GM13977 (cell line): ENCODE measurements around the gene C11orf91.
"Not testable (repeated sequence)": the region's sequence is repeated elsewhere in the genome, so short reads cannot be mapped to it uniquely, and the experiment has no call there.

Experiments
- DNase-seq: peaks from one replicate; pipeline ENCODE4 v3.0.0; 2012; ENCODE audit warnings: low spot score
- CTCF ChIP-seq: IDR thresholded peaks from 2 replicates; pipeline ENCODE4 v1.5.1; 2012; ENCODE audit warnings: mild to moderate bottlenecking, control low read depth; ENCODE audit not compliant: insufficient read depth; ENCODE audit errors: extremely low read depth, missing control alignments
- in situ Hi-C: fragments of 300-500 bp; cut with MboI; formaldehyde crosslinking; loops from one replicate; pipeline ENCODE4 v1.12.0; 2022; ENCODE audit warnings: low sequenced_read_pairs, low pct_unique_long_range_greater_than_20kb, mixed read lengths, inconsistent platforms; ENCODE audit not compliant: unreplicated experiment

C11orf91 gene

GRCh38 chr11:33713151-33713855 lies 12.7 kb upstream of the C11orf91 start:
- no peak for DNase-seq
- in situ Hi-C loops, result loop anchor here (25.0 kb wide), 1 partner anchor 551 kb away; the partner anchor contains the start of gene CSTF3
- no peak for TF ChIP-seq CTCF

- no peak for TF ChIP-seq CTCF
- DNase-seq, result no peak
- in situ Hi-C loops, result loop anchor here (25.0 kb wide), 1 partner anchor 550 kb away; the partner anchor contains the start of gene CSTF3
Measured at GRCh38 chr11:33712436-33712835, 11.8 kb upstream of the C11orf91 start.

- no peak for TF ChIP-seq CTCF
- in situ Hi-C loops, result loop anchor here (25.0 kb wide), 1 partner anchor 547 kb away; the partner anchor contains the start of gene CSTF3
- DNase-seq, result no peak
Measured at GRCh38 chr11:33709466-33709865, 8.8 kb upstream of the C11orf91 start.

GRCh38 chr11:33708985-33709384 lies 8.4 kb upstream of the C11orf91 start:
- no peak for DNase-seq
- TF ChIP-seq CTCF, result no peak
- in situ Hi-C loops, result loop anchor here (25.0 kb wide), 1 partner anchor 547 kb away; the partner anchor contains the start of gene CSTF3

GRCh38 chr11:33707831-33708230 lies 7.2 kb upstream of the C11orf91 start:
- DNase-seq, result not testable (repeated sequence)
- in situ Hi-C loops, result loop anchor here (25.0 kb wide), 1 partner anchor 546 kb away; the partner anchor contains the start of gene CSTF3

GRCh38 chr11:33706966-33707365 lies 6.3 kb upstream of the C11orf91 start:
- no peak for TF ChIP-seq CTCF
- no peak for DNase-seq
- in situ Hi-C loops, result loop anchor here (25.0 kb wide), 1 partner anchor 545 kb away; the partner anchor contains the start of gene CSTF3

- in situ Hi-C loops, result loop anchor here (25.0 kb wide), 1 partner anchor 544 kb away; the partner anchor contains the start of gene CSTF3
- no peak for DNase-seq
- TF ChIP-seq CTCF, result no peak
Measured at GRCh38 chr11:33706546-33706945, 5.9 kb upstream of the C11orf91 start.
